Activated CD8-positive, alpha-beta memory T cell treated with anti-CD3 and anti-CD28 coated beads for 24 hours (primary cell): Measurements from ENCODE around the gene CTNNA3.

Experiments used
- DNase-seq: peaks from one replicate; pipeline ENCODE4 v3.0.0-alpha.2; 2020

Gene CTNNA3

GRCh38 chr10:67098461-67098860 is 597.5 kb downstream of the CTNNA3 start:
- DNase-seq = no peak

GRCh38 chr10:67095531-67095930 is 600.5 kb downstream of the CTNNA3 start:
- DNase-seq = no peak

GRCh38 chr10:67088036-67088435 is 608.0 kb downstream of the CTNNA3 start:
- DNase-seq = no peak

GRCh38 chr10:67087135-67087425 is 608.9 kb downstream of the CTNNA3 start:
- DNase-seq = no peak

- DNase-seq = no peak
Measured at GRCh38 chr10:67086327-67087134, 609.5 kb downstream of the CTNNA3 start.

GRCh38 chr10:67079126-67079525 is 616.9 kb downstream of the CTNNA3 start:
- no peak for DNase-seq

GRCh38 chr10:67077376-67077775 is 618.6 kb downstream of the CTNNA3 start:
- no peak for DNase-seq

GRCh38 chr10:67076144-67076543 is 619.9 kb downstream of the CTNNA3 start:
- no peak for DNase-seq

GRCh38 chr10:67075491-67075971 is 620.5 kb downstream of the CTNNA3 start:
- DNase-seq = no peak

GRCh38 chr10:67072654-67073053 is 623.3 kb downstream of the CTNNA3 start:
- DNase-seq = no peak

- no peak for DNase-seq
Measured at GRCh38 chr10:67050415-67050814, 645.6 kb downstream of the CTNNA3 start.

GRCh38 chr10:67049988-67050387 is 646.0 kb downstream of the CTNNA3 start:
- no peak for DNase-seq

GRCh38 chr10:67046507-67046906 is 649.5 kb downstream of the CTNNA3 start:
- DNase-seq = no peak

GRCh38 chr10:67045404-67045803 is 650.6 kb downstream of the CTNNA3 start:
- DNase-seq = no peak

GRCh38 chr10:67043041-67043440 is 653.0 kb downstream of the CTNNA3 start:
- DNase-seq = no peak

- no peak for DNase-seq
Measured at GRCh38 chr10:67036808-67037207, 659.2 kb downstream of the CTNNA3 start.

- no peak for DNase-seq
Measured at GRCh38 chr10:67033878-67034277, 662.1 kb downstream of the CTNNA3 start.

- DNase-seq = no peak
Measured at GRCh38 chr10:67022099-67022498, 673.9 kb downstream of the CTNNA3 start.

GRCh38 chr10:67017218-67017617 is 678.8 kb downstream of the CTNNA3 start:
- no peak for DNase-seq

GRCh38 chr10:67015225-67015624 is 680.8 kb downstream of the CTNNA3 start:
- no peak for DNase-seq

- DNase-seq = no peak
Measured at GRCh38 chr10:67011981-67012380, 684.0 kb downstream of the CTNNA3 start.

- no peak for DNase-seq
Measured at GRCh38 chr10:67011480-67011879, 684.5 kb downstream of the CTNNA3 start.

- DNase-seq = no peak
Measured at GRCh38 chr10:67005981-67006380, 690.0 kb downstream of the CTNNA3 start.

- DNase-seq = no peak
Measured at GRCh38 chr10:67004690-67005089, 691.3 kb downstream of the CTNNA3 start.
